Measurements from ENCODE around the gene F2.

Gene F2

GRCh38 chr11:46776878-46777277 is 57.9 kb downstream of the F2 start:
- Histone ChIP-seq H3K9me3 (ENCODE audit: insufficient read depth, low read depth, low read length) (no peaks in the 10 kb centered on the region), H3F3A (ENCODE audit: low read depth) (no peaks in the 10 kb centered on the region), H3K36me3 (ENCODE audit: insufficient read depth, low read length) (peaks cover 86% of the 10 kb centered on the region), H4K20me1 (ENCODE audit: insufficient read depth, low read length, poor library complexity, severe bottlenecking) (no peaks in the 10 kb centered on the region), H3K9ac (ENCODE audit: low read depth, low read length, poor library complexity, severe bottlenecking) (no peak overlapping the region), H3K4me2 (ENCODE audit: low read depth, low read length, poor library complexity, severe bottlenecking) (no peak overlapping the region), H3K79me2 (ENCODE audit: insufficient read depth, low read length) (no peaks in the 10 kb centered on the region), H3K4me1 (ENCODE audit: insufficient read depth, low read length, poor library complexity, severe bottlenecking) (no peaks in the 10 kb centered on the region), H2AFZ (ENCODE audit: low read length) (no peak overlapping the region), H3K4me3 (ENCODE audit: low read length, poor library complexity, severe bottlenecking) (no peak overlapping the region), H3K27me3 (ENCODE audit: insufficient read depth, low read length, poor library complexity, severe bottlenecking) (no peaks in the 10 kb centered on the region), H3K9me2 (replicated peaks; ENCODE audit: low read depth, low read length) (no peaks in the 10 kb centered on the region)
- TF ChIP-seq CTCF (conservative IDR thresholded peaks at IDR 0.05; ENCODE audit: low read length) (no peak), EZH2phosphoT487 (IDR thresholded peaks at IDR 0.05; ENCODE audit: borderline replicate concordance) (no peak)

- H3K4me3 ChIP-seq (ENCODE audit: low read length, poor library complexity, severe bottlenecking), result no peak overlapping the region
- no peak overlapping the region for H2AFZ ChIP-seq (ENCODE audit: low read length)
- H3K36me3 ChIP-seq (ENCODE audit: insufficient read depth, low read length), result peaks cover 88% of the 10 kb centered on the region
- H3K4me2 ChIP-seq (ENCODE audit: low read depth, low read length, poor library complexity, severe bottlenecking), result no peak overlapping the region
- H3K79me2 ChIP-seq (ENCODE audit: insufficient read depth, low read length), result no peaks in the 10 kb centered on the region
- H4K20me1 ChIP-seq (ENCODE audit: insufficient read depth, low read length, poor library complexity, severe bottlenecking), result no peaks in the 10 kb centered on the region
- H3F3A ChIP-seq (ENCODE audit: low read depth), result no peaks in the 10 kb centered on the region
- no peaks in the 10 kb centered on the region for H3K4me1 ChIP-seq (ENCODE audit: insufficient read depth, low read length, poor library complexity, severe bottlenecking)
- no peaks in the 10 kb centered on the region for H3K9me2 ChIP-seq (replicated peaks; ENCODE audit: low read depth, low read length)
- H3K9me3 ChIP-seq (ENCODE audit: insufficient read depth, low read depth, low read length), result no peaks in the 10 kb centered on the region
- H3K27me3 ChIP-seq (ENCODE audit: insufficient read depth, low read length, poor library complexity, severe bottlenecking), result no peaks in the 10 kb centered on the region
- H3K9ac ChIP-seq (ENCODE audit: low read depth, low read length, poor library complexity, severe bottlenecking), result no peak overlapping the region
- TF ChIP-seq EZH2phosphoT487 (IDR thresholded peaks at IDR 0.05; ENCODE audit: borderline replicate concordance) (no peak), CTCF (conservative IDR thresholded peaks at IDR 0.05; ENCODE audit: low read length) (no peak)
Measured at GRCh38 chr11:46778416-46778815, 59.4 kb downstream of the F2 start.

Measured in Loucy (cell line).